ENCODE data around the gene TBC1D23. TPM values are rescaled to one million over a fixed set of nuclear protein-coding genes. Genes with fewer than 3 reads are reported as not detected.

The TBC1D23 gene
- total and polyA plus RNA-seq, 2 of the 13 experiments (the other 11 are each of a cell fraction or from before 2014, with no cell fraction given), result 28.7 to 35.4 TPM

- TF ChIP-seq CEBPB (IDR thresholded peaks at IDR 0.05; ENCODE audit: borderline replicate concordance, low read depth, low read length) (peak; percentile 82; the same call in 1 of the 2 replicates), ZNF644 (CRISPR knock-in tag; IDR thresholded peaks at IDR 0.05; ENCODE audit: low read depth) (no peak), TARDBP (CRISPR knock-in tag; IDR thresholded peaks at IDR 0.05) (peak; percentile 75), MYPOP (CRISPR knock-in tag; IDR thresholded peaks at IDR 0.05) (peak; percentile 75; the same call in 1 of the 2 replicates), EP300 (IDR thresholded peaks at IDR 0.05; ENCODE audit: low read depth in 2 of 2, low read length in 2 of 2) (peak in 1 of 2 experiments; percentile 57; a peak in 2 of 4 replicates), EP300 (CRISPR knock-in tag; IDR thresholded peaks at IDR 0.05; ENCODE audit: borderline replicate concordance) (peak; percentile 29; the same call in 1 of the 2 replicates), DRAP1 (CRISPR knock-in tag; IDR thresholded peaks at IDR 0.05) (peak; percentile 58; the same call in 1 of the 2 replicates), SP1 (IDR thresholded peaks at IDR 0.05) (no peak), SP1 (CRISPR knock-in tag; IDR thresholded peaks at IDR 0.05) (0 out of 2 replicates have a peak, but pooled peaks have one; percentile 11), ZNF335 (CRISPR knock-in tag; IDR thresholded peaks at IDR 0.05) (peak; percentile 28; the same call in 1 of the 2 replicates), ZNF772 (CRISPR knock-in tag; IDR thresholded peaks at IDR 0.05) (no peak; the same call in 1 of the 2 replicates), SETDB1 (CRISPR knock-in tag; IDR thresholded peaks at IDR 0.05; ENCODE audit: borderline replicate concordance) (no peak), RAD21 (CRISPR knock-in tag; IDR thresholded peaks at IDR 0.05) (peak; percentile 68), BRF2 (CRISPR knock-in tag; IDR thresholded peaks at IDR 0.05) (peak; percentile 91), ZNF264 (CRISPR knock-in tag; IDR thresholded peaks at IDR 0.05) (peak; percentile 87; the same call in 1 of the 2 replicates), TFDP2 (CRISPR knock-in tag; IDR thresholded peaks at IDR 0.05) (no peak), MEF2D (CRISPR knock-in tag; IDR thresholded peaks at IDR 0.05) (peak; percentile 57), ZFP91 (CRISPR knock-in tag; IDR thresholded peaks at IDR 0.05; ENCODE audit: borderline replicate concordance) (0 out of 2 replicates have a peak, but pooled peaks have one; percentile 37)
Observed at GRCh38 chr3:100334488-100335351, 73.9 kb downstream of the TBC1D23 start, which contains the start of gene NIT2 (continued).

Measured in HepG2 (cell line).